GM19025 (cell line): ENCODE results near the gene DENND1A.
"Not testable (repeated sequence)": the region's sequence is repeated elsewhere in the genome, so short reads cannot be mapped to it uniquely, and the experiment has no call there.

Experiments
- ATAC-seq: cut with Tn5 transposase; IDR thresholded peaks from one replicate; pipeline ENCODE4 v1.9.1; 2021; ENCODE audit warnings: mild to moderate bottlenecking, low read depth, moderate library complexity; ENCODE audit not compliant: unreplicated experiment

The DENND1A gene

DNA sequence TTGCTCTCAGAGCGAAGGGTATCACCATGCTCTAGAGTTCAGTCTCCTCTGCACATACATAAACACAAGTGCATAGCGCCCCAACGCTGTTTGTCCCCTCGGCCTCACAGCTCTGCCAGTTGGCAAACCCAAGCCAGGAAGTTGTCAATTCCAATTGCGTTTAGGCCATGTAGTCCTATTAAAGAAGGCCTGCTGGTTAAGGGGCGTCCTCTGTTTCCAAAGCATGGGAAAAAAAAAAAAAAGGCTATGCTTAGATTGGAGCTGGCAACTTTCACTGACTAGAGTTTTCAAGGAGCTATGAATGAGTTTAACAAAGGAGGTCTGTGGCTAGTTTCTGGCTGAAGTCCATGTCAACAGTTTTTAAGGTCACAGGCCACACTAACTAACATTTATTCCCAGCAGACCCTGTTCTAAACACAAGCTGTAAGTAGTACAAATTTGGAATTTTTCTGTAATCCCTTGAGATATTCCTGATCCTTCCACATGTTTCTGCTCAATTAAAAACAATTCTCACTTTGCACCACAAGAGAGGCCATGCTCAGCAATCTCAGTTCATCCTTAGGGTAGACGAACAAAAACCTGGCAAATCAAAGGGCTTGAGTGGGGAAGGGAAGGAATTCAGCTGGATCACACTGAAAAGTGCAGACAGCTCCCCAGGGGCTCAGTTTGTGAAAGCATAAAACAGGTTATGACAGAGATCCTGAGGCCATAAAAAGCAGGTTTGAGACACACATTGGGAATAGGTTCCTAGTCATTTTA is 187.7 kb downstream of the DENND1A start:
- ATAC-seq: no peak

DNA sequence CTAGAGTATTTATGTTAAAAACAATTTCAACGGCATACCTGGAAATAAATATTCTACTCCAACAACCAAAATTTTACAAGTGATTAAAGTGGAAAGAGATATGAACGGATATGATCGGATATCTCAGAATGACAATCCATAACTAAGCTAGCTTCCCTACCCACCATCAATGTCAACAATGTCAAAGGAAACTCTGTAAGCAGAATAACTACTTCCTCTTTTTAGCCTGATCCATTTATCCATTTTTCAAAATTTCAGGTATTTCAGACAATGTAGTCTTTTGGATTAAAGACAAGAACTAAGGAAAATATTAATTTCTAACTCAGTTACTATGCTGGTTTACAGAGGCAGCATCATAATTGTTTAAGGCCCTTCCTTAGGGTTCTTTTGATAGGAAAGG is 188.7 kb downstream of the DENND1A start:
- no peak for ATAC-seq

DNA sequence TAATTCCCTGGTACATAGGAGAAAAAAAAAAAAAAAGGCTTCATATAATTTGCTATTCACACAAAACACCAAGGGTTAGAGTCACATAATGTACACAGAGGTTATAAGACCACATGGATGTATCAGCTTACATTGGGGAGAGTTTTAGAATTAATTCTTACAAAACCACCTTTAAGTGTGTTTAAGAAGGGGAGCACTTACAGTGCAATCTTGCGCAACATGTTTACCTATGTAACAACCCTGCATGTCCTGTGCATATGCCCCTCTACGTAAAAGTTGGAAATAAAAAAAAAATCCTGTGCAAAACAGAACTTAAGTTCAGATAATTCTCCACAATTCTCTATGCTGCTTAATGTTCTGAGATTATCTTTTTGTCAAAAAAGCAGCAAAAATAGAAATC is 190.0 kb downstream of the DENND1A start:
- ATAC-seq: no peak

DNA sequence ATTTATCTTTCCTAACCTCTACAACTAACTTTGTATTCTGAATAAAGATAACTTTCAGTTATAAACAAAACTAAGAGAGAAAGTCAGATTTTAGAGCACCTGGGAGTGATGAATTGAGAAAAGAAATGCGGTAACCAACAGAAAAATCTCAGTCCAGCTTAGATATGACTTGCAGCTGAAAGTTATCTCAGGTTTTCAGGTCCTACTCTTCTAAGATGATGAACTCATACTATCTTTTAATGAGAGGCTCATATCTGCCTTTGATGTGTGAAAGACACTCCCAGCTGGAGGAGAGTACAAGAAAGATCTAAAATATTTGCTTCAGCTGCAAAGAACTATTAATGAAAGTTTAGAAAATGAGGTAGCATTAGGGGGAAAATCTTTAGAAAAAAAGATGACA is 190.5 kb downstream of the DENND1A start:
- no peak for ATAC-seq

DNA sequence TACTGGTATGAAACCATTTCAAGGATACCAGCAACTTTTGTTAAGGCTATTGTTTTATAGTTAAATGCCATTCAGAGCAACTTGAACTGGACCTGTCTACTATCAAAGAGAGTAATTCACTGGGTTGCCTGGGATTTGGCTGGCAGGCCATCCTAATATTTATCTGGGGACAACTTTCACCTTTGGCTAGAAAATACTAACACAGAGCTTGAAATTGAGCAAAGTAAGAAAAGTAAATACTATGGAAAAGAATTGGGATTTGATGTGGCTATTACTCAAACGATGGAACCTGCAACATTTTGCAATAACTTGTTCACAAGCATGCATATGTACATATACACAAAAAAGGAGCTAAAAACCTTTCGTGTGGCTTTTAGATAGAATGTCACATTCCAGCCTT is 191.3 kb downstream of the DENND1A start:
- no peak for ATAC-seq

DNA sequence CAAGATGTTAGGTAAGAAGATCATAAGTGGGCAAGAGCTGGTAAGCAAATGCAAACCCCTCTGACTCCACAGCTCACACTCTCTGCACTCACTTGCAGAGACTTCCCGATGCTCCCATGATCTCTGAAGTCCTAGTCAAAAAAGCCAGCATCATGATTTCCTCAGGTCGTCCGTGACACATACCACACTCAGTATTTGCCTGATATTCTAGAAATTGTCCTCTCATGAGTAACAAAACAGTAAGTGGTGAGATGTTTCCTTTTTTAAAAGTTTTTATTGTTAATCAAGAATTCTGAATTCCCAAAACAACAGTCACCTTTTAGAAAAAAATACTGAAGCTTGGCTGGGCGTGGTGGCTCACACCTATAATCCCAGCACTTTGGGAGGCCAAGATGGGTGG is 194.6 kb downstream of the DENND1A start:
- ATAC-seq: no peak

DNA sequence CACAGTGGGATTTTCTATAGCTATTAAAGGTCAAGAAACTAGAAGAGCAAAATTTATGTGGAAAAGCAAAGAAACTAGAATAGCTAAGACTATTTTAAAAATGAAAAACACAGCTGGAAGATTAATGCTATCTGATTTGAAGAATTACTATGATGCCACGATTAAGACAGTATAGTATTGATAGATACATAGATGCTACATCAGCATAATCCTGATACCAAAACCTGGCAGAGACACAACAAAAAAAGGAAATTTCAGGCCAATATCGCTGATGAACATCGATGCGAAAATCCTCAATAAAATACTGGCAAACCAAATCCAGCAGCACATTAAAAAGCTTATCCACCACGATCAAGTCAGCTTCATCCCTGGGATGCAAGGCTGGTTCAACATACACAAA is 201.4 kb downstream of the DENND1A start:
- ATAC-seq: not testable (repeated sequence)

DNA sequence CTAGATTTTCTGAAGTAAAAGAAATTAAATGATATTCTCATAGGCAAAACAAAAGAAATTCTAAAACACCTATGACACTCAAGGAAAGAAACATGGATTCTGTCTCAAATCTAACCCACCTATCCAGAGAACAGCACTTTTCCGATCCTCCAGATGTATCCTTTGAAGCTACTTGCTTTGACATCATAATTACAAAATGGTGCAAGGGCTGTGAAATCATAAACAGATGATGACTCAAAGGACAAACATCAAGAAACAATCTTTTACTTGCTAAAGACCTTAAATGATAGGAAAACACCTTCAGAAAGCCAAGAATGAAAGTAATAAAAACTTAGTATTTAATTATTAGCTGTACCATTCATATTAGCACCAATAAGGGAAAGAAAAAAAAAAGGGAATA is 202.6 kb downstream of the DENND1A start:
- no peak for ATAC-seq

DNA sequence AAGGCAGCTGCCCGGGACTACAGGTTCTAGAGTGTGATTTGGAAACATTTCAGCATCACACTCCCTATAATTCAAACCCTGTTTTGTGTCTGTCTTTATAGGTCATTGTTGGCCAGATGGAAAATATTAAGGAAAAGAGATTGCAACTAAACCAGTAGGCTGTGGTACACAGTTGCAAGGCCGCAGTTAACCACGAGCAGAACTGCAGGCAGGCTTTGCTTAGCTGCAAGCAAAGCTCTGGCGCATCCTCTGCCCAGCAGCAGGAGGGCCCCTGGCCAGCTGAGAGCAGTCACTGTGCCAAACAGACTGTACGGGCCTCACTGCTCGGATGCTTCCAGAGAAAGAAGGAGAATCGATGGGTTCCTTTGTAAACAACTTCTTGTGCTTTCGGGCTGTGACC is 204.5 kb downstream of the DENND1A start:
- no peak for ATAC-seq

DNA sequence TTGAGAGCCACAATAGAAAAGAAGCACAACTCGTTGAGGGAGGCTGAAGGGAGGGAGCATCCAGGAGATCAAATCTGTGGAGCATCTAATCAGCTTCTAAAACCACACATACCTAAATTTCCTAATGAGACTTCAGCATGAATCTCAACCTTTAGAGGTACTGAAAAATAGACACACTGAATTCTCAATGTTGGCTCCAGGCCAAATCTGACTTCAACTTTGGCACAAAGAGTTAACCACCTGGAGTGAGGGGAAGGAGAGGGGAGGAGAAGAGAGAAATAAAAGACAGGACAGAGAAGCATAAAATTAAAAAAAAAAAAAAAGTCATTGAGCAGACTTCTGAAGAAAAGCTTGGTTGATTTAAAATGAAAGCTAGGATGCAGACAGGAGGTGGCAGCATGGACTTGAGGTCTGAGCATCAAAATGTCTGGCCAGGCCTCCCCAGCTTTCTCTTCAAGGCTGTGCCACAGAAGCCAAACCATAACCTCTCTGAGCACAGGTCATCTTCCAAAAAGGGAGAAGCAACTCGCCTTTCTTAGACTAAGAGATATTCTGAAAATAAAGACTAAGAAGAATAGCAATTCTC is 205.6 kb downstream of the DENND1A start:
- no peak for ATAC-seq

DNA sequence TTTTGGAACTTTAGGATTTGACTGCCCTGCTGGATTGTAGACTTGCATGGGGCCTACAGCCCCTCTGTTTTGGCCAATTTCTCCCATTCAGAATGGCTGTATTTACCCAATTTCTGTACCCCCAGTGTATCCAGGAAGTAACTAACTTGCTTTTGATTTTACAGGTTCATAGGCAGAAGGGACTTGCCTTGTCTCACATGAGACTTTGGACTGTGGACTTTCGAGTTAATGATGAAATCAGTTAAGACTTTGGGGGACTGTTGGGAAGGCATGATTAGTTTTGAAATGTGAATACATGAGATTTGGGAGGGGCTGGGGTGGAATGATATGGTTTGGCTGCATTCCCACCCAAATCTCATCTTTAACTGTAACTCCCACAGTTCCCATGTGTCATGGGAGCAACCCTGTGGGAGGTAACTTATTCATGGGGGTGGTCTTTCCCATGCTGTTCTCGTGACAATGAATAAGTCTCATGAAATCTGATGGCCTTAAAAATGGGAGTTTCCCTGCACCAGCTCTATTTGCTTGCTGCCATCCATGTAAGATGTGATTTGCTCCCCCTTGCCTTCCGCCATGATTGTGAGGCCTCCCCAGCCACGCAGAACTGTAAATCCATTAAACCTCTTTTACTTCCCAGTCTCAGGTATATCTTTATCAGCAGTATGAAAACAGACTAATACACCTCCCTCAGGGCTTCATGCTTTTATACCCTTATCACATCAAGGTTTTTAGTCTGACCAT is 206.6 kb downstream of the DENND1A start:
- no peak for ATAC-seq

DNA sequence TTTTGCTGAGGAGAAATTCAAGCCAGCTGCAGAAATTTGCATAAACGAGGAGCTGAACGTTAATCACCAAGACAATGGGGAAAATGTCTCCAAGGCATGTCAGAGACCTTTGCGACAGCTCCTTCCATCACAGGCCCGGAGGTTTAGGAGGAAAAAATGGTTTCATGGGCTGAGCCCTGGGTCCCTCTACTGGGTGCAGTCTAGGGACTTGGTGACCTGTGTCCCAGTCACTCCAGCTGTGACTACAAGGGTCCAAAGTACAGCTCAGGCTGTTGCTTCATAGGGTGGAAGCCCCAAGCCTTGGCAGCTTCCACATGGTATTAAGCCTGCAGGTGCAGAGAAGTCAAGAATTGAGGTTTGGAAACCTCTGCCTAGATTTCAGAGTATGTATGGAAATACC is 207.5 kb downstream of the DENND1A start:
- no peak for ATAC-seq

DNA sequence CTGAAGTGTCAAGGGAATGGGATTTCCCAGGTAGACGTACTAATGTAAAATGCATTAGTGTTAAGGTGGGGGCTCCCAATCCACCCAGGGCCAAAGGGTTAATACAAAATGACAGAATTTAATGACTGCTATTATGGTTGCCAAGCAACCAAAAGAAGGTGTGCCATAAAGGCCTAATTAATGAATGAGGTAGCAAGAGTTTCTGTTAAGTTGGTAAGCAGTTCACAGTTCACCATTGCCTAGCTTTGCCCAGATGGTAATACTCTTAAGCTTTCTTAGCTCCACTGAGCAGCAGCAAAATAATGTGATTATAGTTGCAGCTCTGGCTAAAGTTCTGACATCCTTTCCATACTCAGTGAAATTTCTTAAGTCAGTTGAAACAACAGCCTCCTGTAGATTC is 211.7 kb downstream of the DENND1A start:
- ATAC-seq: no peak

DNA sequence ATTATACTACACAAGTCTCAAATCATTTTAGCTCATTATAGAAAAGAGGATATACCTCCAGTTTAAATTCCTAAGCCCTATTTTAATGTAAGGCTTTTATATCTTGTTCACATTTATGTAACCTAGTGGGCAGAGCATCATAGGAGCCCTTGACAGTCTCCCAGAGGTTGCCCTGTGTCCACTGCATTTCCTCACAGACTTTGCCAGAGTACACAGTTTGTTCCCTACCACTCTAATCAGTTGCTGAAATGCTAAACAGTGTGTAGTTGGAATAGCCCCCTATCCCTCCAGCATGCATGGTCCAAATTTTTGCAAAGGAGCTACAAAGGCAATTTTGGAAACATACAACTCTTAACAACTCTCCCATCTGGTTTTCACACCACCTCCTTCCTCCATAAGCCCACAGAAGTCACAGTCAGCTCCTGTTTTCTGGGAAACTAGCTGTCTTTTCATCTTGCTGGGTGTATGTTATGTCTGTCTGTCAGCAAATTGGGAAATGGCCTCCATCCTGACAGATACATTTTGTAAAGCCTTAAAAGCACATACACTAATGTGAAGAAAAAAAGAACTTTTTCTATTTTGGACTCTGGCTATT is 212.2 kb downstream of the DENND1A start:
- no peak for ATAC-seq

DNA sequence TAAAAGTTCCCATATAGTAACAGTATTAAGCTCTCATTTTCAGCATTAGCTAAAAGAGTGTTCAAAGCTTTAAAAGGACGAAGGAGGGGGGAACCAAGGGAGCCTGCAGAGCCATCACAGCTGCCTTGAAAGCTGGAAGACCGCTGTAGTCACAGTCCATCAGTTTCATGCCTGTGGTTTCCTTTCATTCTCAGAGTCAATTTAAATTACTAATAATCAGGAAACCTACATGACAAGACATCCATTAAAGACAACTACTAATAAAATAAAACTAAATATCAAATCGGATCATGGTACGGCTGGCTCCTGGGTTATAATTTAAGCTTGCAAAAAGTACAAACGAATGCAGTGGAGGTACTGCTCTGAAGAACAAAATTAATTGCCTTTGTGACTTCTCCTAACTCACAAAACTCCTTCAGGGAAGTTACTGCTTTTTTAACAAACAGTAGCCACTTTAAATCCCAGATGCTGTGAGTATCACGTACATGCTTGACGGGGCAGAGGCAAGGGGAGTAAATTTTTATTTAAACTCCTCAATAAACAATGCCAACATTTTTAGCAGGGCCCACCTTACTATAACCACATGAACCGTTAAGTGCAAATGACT is 213.5 kb downstream of the DENND1A start:
- no peak for ATAC-seq

DNA sequence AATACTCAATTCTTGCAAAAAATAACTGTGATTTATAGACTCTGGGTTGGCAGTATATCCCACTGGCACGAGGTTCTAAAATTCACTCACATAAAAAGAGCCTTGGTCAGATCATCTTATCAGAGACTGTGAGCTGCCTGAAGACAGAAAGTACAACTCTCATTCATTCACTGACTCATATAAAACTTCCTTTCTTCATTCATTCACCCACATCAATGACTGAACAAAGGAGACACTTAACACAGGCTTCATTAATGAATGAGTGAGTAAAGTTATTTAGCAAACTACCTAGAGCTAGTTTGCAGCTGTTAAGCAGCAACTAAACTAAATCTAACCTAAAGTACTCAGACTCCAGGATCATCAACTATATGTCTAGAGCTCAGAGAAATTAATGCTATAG is 214.7 kb downstream of the DENND1A start:
- no peak for ATAC-seq

DNA sequence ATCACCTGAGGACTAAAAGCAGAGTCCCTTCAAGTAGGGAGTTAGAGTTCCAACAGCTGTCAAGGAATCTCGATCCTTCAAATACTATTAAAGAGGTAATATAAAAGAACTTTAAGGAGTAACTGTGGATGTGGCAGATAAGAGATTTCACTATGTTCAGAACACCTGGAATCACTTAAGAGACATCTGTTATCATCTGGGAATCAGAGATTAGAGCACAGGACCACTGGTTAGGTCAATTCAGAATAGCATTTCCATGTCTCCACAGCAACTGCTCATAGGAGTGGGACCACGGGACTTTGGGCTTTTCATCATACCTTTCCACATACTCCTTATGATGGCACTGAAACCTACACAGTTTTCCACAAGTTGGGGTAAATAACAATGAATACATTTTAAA is 216.6 kb downstream of the DENND1A start:
- no peak for ATAC-seq

DNA sequence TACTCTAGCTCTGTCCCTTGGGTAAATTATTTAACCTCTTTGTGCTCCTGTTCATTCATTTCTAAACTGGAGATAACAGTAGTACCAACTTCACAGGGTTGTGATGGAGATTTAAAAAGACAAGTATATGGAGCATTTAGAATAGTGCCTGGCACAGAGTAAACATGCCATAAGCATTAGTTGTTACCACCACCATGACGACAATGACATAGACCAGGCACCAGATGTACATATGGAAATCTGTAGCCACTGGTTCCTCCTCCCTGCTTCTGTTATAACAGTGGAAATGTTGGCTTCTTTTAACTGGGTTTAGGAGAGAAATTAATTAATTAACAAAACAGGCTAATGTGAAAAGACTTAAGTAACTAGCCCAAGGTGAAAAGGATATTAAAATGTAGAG is 217.5 kb downstream of the DENND1A start:
- no peak for ATAC-seq

DNA sequence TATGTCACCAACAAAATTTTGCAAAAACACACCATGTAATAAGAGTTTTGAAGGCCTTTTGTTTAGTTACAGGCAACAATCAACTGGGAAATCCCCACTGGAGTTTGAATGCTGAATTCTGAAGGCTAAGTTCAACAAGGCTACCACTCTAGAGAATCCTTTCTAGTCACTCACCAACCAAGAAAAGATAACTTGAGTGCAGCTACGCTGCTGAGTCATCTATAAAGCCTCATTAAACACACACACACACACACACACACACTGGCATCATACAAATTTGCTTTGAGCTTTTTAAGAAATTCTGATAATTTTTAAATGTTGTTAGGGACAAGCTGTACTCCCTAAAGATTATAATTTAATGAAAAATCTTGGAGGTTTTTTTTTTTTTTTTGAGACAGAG is 219.6 kb downstream of the DENND1A start:
- no peak for ATAC-seq

DNA sequence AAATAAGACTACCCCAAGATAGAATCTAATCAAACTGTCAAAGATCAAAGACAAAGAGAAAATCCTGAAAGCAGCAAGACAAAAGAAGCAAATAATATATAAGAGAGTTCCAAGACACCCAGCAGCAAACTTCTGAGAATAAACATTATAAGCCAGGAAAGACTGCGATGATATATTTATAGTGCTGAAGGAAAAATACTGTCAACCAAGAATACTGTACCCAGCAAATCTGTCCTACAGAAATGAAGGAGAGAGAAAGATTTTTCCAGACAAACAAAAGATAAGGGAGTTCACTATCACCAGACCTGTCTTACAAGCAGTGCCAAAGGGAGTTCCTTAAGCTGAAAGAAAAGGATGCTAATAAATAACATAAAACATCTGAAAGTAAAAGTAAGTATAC is 227.4 kb downstream of the DENND1A start:
- ATAC-seq: no peak

DNA sequence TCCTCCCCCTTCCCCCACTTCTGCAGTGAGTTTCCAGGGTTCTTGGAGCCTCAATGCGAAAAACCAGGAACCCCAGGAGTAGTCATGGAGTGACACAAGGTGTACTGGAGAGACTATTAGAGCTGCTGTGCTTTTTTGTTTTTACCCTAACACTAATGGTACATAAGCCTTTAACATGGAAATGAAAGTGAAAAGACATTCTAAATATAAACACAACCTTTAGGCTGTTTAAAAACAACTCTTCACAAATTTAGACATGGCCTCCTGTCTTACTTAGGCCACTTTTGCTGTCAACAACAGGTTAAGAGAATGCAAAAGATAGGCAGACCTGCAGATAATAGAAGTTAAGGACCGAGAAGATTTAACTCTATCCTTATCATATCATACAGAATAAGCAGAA is 232.2 kb downstream of the DENND1A start:
- ATAC-seq: no peak
